HPDE6-E6E7 (cell line): ENCODE data around the gene RAB25.
"Not testable (repeated sequence)": the region's sequence is repeated elsewhere in the genome, so short reads cannot be mapped to it uniquely, and the experiment has no call there.

Experiments used
- DNase-seq: peaks from one replicate; pipeline ENCODE4 v3.0.0; 2011; ENCODE audit warnings: missing footprints; ENCODE audit errors: extremely low spot score

The RAB25 gene

DNA sequence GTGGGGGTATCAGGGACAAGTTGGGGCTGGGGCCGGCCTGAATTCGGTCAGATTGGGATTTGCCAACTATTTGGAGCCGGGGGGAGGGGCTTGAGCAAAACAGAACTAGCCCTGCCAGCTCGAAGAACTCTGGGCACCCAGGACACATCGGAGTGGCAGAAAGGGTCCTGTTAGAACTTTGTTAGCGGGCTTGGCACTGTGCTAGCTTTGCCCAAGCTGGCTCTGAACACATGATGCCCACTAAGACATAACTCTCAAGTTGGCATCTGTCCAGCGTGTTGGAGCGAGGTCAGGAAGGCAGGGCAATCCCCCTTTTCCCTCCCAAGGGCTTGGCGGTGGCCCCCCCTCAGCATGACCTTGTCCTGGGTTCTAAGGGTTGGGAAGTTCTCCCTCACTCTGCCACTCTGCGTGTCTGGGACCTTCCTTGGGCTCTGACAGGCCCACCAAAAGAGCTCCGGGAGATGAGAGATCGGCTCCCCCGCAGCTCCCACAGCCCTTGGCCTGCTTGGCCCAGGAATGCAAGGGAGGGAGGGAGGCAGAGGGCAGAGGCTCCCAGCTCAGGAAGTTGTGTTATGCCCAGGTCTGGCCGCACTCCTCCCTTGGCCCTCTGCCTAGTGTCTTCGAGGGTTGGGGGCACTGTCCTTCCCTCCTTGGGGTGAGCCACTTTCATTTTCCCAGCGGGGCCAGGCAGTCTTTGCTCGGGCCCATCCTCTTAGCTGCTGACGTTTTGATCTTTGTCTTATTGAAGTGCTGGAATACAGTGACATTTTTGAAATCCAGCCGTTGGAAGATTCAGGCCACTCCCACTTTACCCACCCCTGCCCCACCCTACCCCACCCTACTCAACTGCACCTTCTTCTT lies 54.8 kb downstream of the RAB25 start:
- no peak for DNase-seq

GRCh38 chr1:156116731-156117130 lies 55.8 kb downstream of the RAB25 start:
- not testable (repeated sequence) for DNase-seq

- DNase-seq = no peak
These were observed 56.6 kb downstream of the RAB25 start for GRCh38 chr1:156117414-156118176.

DNA sequence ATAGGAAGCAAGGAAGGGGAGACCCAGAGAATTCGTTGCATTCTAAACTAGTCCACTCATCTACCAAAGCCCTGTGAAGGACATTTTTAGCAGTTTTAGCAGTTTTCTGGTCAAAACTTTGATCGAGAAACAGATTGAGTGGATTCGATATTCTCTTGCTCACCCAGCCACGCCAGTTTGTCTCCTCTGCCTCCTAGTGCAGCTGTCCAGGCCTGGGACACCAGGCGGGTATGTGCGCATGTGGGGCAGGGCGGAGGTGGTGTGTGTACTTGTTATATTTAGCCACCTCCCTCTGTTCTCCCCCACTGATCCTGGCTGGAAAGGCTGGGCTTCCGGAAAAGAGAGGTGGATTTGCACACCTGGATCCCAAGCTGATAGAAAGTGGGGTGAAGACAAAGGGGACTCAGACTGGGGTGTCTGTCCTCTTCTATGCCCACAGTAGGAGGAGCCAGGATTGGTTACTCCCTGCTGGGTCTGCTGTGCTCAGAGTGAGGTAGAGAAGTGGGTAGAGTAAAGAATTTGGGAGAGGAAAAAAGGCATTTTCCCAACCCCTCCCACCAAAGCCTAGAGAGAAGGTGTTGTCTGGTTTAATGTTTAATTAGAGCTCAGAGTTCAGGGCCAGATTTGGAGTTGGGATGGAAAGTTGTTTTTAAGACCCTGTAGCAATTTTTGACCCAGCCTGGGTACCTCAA lies 57.4 kb downstream of the RAB25 start:
- DNase-seq = no peak

- no peak for DNase-seq
These were observed 58.7 kb downstream of the RAB25 start for GRCh38 chr1:156119503-156120209.
